Fibroblast of mammary gland (primary cell): ENCODE data around the gene TMPRSS13.

Source experiments
- DNase-seq: peaks from one replicate; pipeline ENCODE4 v3.0.0-alpha.2; 2010; ENCODE audit warnings: low read depth
- H3K4me3 ChIP-seq: 2 replicates; pipeline ENCODE4 v1.5.1; 2011; ENCODE audit warnings: low read depth, mild to moderate bottlenecking, low read length, moderate library complexity; ENCODE audit not compliant: control insufficient read depth
- TF ChIP-seq, protein P1 (sequence below): conservative IDR thresholded peaks from 2 replicates; pipeline ENCODE4 v1.5.1; 2011; ENCODE audit warnings: low read depth, low read length, inconsistent platforms; ENCODE audit not compliant: control insufficient read depth, insufficient read depth

Gene TMPRSS13

DNA sequence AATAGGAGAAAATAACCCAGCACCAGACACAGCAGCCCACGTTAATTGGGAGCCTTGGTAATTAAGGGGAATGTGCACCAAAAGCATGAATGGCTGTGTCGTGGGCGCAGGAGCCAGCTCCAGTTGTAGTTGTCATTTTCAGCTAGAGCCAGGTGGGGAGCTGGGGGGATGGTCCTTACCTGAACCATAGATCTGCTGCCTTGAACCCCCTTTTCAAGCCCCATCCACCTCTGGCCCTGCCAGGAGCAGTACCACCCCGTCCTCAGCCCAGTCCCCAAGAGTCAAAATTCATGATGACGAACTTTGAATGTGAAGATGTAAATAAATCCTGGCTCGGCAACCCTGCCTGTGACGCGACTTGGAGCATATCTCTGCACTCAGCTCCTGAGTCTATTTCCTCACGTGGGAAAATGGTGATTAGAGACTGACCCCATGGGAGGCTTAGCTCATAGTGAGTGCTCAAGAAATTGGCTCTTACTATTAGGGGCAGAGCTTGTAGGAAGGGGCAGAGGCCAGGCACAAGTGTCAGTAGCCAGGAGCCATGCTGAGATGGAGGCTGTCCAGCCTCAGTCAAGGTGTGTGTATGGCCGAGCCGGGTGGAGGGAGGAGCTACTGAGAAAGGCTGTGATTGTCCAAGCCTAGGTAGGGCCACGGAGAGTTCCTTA lies 52.0 kb downstream of the TMPRSS13 start:
- DNase-seq, result peak; percentile 15
- TF ChIP-seq, protein P1, sequence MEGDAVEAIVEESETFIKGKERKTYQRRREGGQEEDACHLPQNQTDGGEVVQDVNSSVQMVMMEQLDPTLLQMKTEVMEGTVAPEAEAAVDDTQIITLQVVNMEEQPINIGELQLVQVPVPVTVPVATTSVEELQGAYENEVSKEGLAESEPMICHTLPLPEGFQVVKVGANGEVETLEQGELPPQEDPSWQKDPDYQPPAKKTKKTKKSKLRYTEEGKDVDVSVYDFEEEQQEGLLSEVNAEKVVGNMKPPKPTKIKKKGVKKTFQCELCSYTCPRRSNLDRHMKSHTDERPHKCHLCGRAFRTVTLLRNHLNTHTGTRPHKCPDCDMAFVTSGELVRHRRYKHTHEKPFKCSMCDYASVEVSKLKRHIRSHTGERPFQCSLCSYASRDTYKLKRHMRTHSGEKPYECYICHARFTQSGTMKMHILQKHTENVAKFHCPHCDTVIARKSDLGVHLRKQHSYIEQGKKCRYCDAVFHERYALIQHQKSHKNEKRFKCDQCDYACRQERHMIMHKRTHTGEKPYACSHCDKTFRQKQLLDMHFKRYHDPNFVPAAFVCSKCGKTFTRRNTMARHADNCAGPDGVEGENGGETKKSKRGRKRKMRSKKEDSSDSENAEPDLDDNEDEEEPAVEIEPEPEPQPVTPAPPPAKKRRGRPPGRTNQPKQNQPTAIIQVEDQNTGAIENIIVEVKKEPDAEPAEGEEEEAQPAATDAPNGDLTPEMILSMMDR, result no peak
- H3K4me3 ChIP-seq, result no peak overlapping the region

DNA sequence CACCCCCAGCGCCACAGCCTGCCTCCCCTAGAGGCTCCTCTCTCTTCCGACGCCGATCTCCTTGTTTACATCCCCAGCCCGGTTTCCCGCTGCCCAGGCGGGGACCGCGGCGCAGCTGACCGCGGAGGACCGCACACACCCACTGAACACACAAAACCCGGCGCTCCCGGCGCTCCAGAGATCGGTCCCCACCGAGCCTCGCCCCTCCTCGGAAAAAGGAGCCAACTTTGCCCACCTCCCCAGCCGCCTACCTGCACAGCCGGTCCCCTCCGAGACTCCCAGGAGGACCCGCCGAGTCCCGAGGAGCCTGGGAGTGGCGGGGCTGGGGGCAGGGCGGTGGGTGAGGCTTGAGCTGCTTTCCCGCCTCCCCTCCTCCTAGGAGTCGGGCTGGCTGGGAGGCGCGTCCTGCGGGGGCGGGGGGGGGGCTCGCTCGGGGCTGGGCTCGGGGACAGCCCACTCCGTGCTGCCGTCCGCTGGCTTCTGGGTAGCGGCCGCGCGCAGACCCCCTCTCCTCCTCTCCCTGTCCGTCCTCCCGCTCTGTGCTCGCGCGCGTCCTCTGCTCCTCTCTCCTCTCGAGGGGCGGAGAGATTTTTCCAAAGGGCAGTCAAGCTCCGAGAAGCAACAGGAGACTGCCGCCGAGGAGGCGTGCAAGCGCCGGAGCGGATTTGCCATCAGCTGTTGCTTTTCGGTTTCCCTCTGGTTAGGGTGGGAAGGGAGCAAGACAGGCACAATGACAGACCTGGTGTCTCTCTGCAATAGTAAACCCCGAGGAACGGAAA lies 52.7 kb downstream of the TMPRSS13 start, which contains the start of gene FXYD6:
TSS of gene FXYD6 (minus strand) at position 318 of the 779 bp plus-strand sequence. CDS start 33,882 bp downstream, outside the sequence.
- peak within 1 kb of the TSS; percentile 4 for H3K4me3 ChIP-seq
- DNase-seq, result no peak
- TF ChIP-seq, protein P1, result no peak

DNA sequence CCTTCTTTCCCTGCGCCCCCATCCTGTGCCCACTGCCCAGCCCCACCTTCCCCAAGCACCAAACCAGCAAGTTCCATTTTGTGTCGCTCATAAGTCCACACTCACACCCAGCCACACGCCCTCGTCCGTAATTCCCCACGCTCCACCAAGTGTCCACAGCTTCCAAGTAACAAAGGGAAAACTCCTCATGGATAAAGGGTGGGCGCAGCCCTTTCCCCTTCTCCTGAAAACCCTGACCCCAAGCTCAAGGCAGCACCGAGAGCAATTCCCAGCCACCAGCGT lies 53.2 kb downstream of the TMPRSS13 start:
- DNase-seq, result no peak
- TF ChIP-seq, protein P1, result no peak
- no peak overlapping the region for H3K4me3 ChIP-seq

DNA sequence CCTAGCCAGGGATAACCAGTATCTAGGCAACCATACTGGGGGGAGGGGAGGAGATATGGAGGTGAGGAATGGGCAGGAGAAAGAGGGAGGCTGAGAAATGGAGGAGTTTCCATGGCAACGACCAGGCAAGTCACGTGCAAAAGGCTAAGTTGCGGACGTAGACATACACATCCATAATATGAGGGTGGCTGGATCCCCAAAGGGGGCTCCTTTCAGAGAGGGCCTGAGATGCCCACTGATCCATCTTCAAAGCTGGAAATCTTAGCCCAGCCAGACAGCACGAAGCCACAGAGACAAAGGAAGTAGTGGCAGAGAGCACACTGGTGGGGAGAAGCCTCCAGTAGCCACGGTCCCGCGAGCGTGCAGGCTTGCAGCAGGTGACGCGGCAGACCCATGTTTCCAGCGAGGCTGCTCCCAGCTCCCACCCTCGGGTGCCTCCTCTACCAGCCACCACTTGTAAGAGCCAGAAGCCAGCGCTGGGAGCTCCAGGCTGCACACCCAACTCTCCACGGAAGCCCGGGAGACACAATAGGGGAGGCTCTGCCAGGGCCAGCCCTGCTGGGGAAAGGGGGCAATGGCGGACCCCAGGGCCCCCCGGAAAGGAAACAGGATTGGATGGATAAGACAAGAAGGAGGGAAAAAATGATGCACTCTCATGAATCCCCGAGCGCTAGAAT lies 53.7 kb downstream of the TMPRSS13 start:
- H3K4me3 ChIP-seq, result no peak overlapping the region
- DNase-seq, result no peak

DNA sequence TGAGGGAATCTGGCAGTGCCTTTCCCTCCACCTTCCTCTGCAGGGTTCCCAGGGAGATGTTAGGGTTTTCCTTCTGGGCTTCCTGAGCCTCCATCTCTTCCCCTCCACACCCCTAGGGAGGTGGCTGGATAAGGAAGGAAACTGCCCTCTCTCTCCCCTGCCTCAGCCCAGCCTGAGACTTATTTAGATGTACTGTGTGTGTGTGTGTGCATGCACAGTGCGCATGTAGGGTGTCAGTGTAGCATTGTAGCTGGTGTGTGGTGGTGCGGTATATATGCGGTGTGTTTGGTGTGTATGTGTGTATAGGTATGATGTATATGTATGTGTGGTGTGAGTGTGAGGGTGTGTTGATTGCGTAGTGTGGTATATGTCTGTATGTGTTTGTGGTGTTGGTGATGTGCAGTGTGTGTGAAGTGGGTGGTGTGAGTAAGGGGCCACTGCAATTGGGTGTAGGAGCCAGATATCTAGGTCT lies 54.3 kb downstream of the TMPRSS13 start:
- no peak for DNase-seq
- no peak overlapping the region for H3K4me3 ChIP-seq
- TF ChIP-seq, protein P1, result no peak

More for the DNA sequence above, 53.7 kb downstream of the TMPRSS13 start:
- TF ChIP-seq, protein P1, result no peak

DNA sequence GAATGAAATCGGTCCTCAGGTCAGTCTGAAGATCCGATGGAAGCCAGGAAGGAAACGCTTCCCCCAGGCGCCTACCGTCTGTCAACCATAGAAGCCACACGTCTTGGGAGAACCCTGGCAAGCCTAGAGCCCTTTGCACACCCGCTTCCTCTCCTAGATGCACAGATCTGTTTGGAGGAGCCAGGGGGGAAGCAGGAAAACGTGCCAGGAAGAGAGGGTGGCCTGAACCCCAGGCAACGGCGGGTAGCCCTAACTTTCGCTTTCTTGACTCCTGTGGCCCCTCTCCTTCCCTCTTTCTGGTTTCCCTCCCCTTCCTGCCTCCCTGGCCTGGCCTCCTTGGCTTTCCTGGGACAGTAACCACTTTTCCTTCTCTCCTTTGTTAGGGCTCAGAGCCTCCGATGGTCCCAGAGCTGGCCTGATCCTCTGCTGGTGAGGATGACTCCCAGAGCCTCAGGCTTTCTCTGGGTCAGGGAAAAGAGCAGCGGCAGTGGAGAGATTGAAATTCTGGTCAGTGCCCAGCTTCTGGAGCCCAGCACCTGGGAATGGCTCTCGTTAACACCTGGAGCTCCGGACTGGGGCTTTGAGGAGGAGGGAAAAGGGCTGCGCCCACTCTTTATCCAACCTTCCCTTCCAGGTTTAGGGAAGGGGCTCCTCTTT lies 54.8 kb downstream of the TMPRSS13 start:
- TF ChIP-seq, protein P1, result no peak
- DNase-seq, result no peak
- no peak overlapping the region for H3K4me3 ChIP-seq
